B cell (primary cell): ENCODE data around the gene MALRD1. TPM values are rescaled to one million over a fixed set of nuclear protein-coding genes. Genes with fewer than 3 reads are reported as not detected.

Experiments used
- ATAC-seq: fragments of 200-7000 bp; cut with Tn5 transposase; one replicate; pipeline ENCODE4 v1.10.0; 2021; ENCODE audit warnings: low read depth, mild to moderate bottlenecking, moderate number of reproducible peaks, moderate library complexity
- CTCF ChIA-PET: fragments of 350-600 bp; sonication (Branson Sonifier 250); formaldehyde crosslinking; loops from one replicate; lab custom pipeline; 2021; ENCODE audit warnings: antibody characterized with exemption, inconsistent platforms; lab: Charles Lee
- POLR2A ChIA-PET: fragments of 350-600 bp; sonication (Branson Sonifier 250); formaldehyde crosslinking; loops from one replicate; lab custom pipeline; 2021; ENCODE audit warnings: antibody characterized with exemption; lab: Charles Lee
- DNase-seq: peaks from one replicate; pipeline ENCODE4 v3.0.0; 2013
- H2AFZ ChIP-seq: 2 replicates; pipeline ENCODE4 v1.6.1; 2012; ENCODE audit warnings: mild to moderate bottlenecking, low read depth, low read length; ENCODE audit not compliant: insufficient read depth, poor library complexity, severe bottlenecking
- H3K27ac ChIP-seq, 2 donors: 1 replicate in 1 of 2; 2 replicates in 1 of 2; pipeline ENCODE4 v1.5.1; 2012 to 2013; ENCODE audit warnings: low read length in 2 of 2, mild to moderate bottlenecking in 2 of 2, moderate library complexity in 1 of 2
- H3K27me3 ChIP-seq, 4 experiments: fragments of 200-600 bp in 1 of 4; sonication (generic) in 1 of 4; replicated peaks in 1 of 4; 1 replicate in 2 of 4; 2 replicates in 2 of 4; pipeline versions ENCODE4 v1.6.1 to v1.7.0; 2013 to 2016; ENCODE audit warnings: low read length in 3 of 4, mild to moderate bottlenecking in 2 of 4, mixed read lengths in 1 of 4, moderate library complexity in 1 of 4; ENCODE audit not compliant: insufficient read depth in 4 of 4, control insufficient read depth in 3 of 4; ENCODE audit errors: control extremely low read depth in 1 of 4
- H3K36me3 ChIP-seq, 2 experiments: replicated peaks in 1 of 2; 1 replicate in 1 of 2; 2 replicates in 1 of 2; pipeline versions ENCODE4 v1.6.1 to v1.7.1; 2013; ENCODE audit warnings: low read length in 1 of 2; ENCODE audit not compliant: insufficient read depth in 2 of 2, control insufficient read depth in 1 of 2; ENCODE audit errors: control extremely low read depth in 1 of 2, extremely low read depth in 1 of 2
- H3K4me1 ChIP-seq, 2 donors: fragments of 200-600 bp in 1 of 2; sonication (generic) in 1 of 2; 1 replicate in 1 of 2; 2 replicates in 1 of 2; pipeline versions ENCODE4 v1.5.1 to v1.6.1; 2013 to 2017; ENCODE audit warnings: low read length in 2 of 2; ENCODE audit not compliant: control insufficient read depth in 2 of 2, insufficient read depth in 2 of 2
- H3K4me2 ChIP-seq: replicated peaks from 2 replicates; pipeline ENCODE3; 2012; ENCODE audit warnings: mild to moderate bottlenecking, low read depth, low read length; ENCODE audit not compliant: poor library complexity, severe bottlenecking
- H3K4me3 ChIP-seq, 5 experiments: fragments of 200-600 bp in 1 of 5; sonication (generic) in 1 of 5; 1 replicate in 3 of 5; 2 replicates in 2 of 5; pipeline versions ENCODE4 v1.5.1 to v1.7.0; 2011 to 2016; ENCODE audit warnings: low read length in 4 of 5, mild to moderate bottlenecking in 4 of 5, low read depth in 2 of 5, control low read depth in 1 of 5, moderate library complexity in 1 of 5; ENCODE audit not compliant: insufficient read depth in 1 of 5; ENCODE audit errors: control extremely low read depth in 1 of 5, extremely low read depth in 1 of 5
- H3K79me2 ChIP-seq: fragments of 200-600 bp; sonication (generic); one replicate; pipeline ENCODE4 v1.6.0; 2016; ENCODE audit warnings: low read length; ENCODE audit not compliant: control insufficient read depth, insufficient read depth
- H3K9ac ChIP-seq: fragments of 200-600 bp; sonication (generic); 2 replicates; pipeline ENCODE4 v1.6.1; 2017; ENCODE audit warnings: mild to moderate bottlenecking, low read length, moderate library complexity
- H3K9me3 ChIP-seq, 3 donors: one replicate each; pipeline versions ENCODE4 v1.6.1 to v1.7.1; 2013; ENCODE audit warnings: low read length in 2 of 3; ENCODE audit not compliant: control insufficient read depth in 2 of 3, insufficient read depth in 1 of 3; ENCODE audit errors: control extremely low read depth in 1 of 3
- H4K20me1 ChIP-seq: 2 replicates; pipeline ENCODE4 v1.6.0; 2012; ENCODE audit warnings: mild to moderate bottlenecking, low read length; ENCODE audit not compliant: insufficient read depth, control insufficient read depth, poor library complexity, severe bottlenecking
- H3K27ac Mint-ChIP-seq: one replicate; pipeline ENCODE4 v1.8.0; 2021; ENCODE audit warnings: mixed read lengths
- H3K27me3 Mint-ChIP-seq: one replicate; pipeline ENCODE4 v1.8.0; 2021; ENCODE audit warnings: mixed read lengths
- H3K4me1 Mint-ChIP-seq: one replicate; pipeline ENCODE4 v1.8.0; 2021; ENCODE audit warnings: mixed read lengths
- H3K4me3 Mint-ChIP-seq: one replicate; pipeline ENCODE4 v1.8.0; 2021; ENCODE audit warnings: mixed read lengths
- H3K9me3 Mint-ChIP-seq: one replicate; pipeline ENCODE4 v1.8.0; 2022; ENCODE audit warnings: mixed read lengths; ENCODE audit not compliant: insufficient read depth
- EZH2 ChIP-seq: IDR thresholded peaks from 2 replicates; pipeline ENCODE4 v1.6.1; 2012; ENCODE audit warnings: borderline replicate concordance, low read depth, mild to moderate bottlenecking, moderate library complexity, low read length; ENCODE audit not compliant: insufficient read depth, poor library complexity, severe bottlenecking
- WGBS: methylation state at CpG from one replicate; pipeline ENCODE4 v1.1.5; 2013; ENCODE audit warnings: missing lambda C conversion rate; ENCODE audit not compliant: insufficient coverage; 5-methylcytosine and 5-hydroxymethylcytosine counted together
- intact Hi-C: fragments of 100-400 bp; cut with micrococcal nuclease; formaldehyde crosslinking; loops from one replicate; pipeline ENCODE4 v1.10.0; 2022
- polyA plus RNA-seq: library from polyadenylated mRNA; depleted of rRNA; stranded (reverse); fragments of >200 nt; gene quantifications from 2 replicates; pipeline ENCODE4 v1.2.3, GENCODE V29; 2012
- total RNA-seq, 2 donors: library from RNA; stranded (reverse); fragments of 120-200 nt in 1 of 2; gene quantifications; 1 replicate in 1 of 2; 2 replicates in 1 of 2; pipeline versions ENCODE4 v1.2.3 to v1.2.4, GENCODE V29; 2013 to 2022
- TF ChIP-seq, protein P1 (sequence below): fragments of 200-600 bp; IDR thresholded peaks from one replicate; pipeline ENCODE4 v1.8.0; 2022; ENCODE audit warnings: antibody characterized with exemption, mild to moderate bottlenecking

Gene MALRD1
- total and polyA plus RNA-seq, 2 donors (not counting 1 experiment from before 2014, with no cell fraction given) = not detected

DNA sequence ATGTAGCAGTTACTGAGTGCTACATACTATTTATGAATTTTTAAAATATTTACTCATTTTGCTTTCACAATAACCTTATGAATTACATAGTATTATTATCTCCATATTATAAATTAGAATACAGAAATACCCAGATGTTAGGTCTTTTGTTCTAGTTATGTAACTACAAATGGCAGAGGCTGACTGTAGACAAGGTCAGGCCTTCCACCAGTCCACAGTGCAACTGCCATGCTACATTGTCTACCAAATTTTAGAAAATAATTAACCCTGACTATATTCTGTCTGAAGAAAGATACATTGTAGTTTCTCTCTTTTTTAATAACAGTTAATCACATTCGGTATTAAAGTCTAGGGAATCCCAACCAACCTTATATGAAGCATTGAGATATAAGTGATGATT, 280.9 kb downstream of the MALRD1 start:
- Histone ChIP-seq H3K79me2 (no peaks in the 10 kb centered on the region), H4K20me1 (no peaks in the 10 kb centered on the region), H3K4me2 (no peak overlapping the region), H3K36me3 (no peaks in the 10 kb centered on the region), H2AFZ (no peak overlapping the region), H3K9me3 (no peaks in the 10 kb centered on the region), H3K4me1 (no peaks in the 10 kb centered on the region), H3K27ac (no peak overlapping the region), H3K27me3 (no peaks in the 10 kb centered on the region), H3K9ac (no peak overlapping the region), H3K4me3 (no peak overlapping the region)
- no CpG with 5 or more reads among the region's 1 CpG for WGBS
- Mint-ChIP-seq H3K4me3 (no peak overlapping the region), H3K9me3 (no peaks in the 10 kb centered on the region), H3K4me1 (no peaks in the 10 kb centered on the region), H3K27me3 (no peaks in the 10 kb centered on the region), H3K27ac (no peak overlapping the region)
- intact Hi-C loops = no loop called here
- TF ChIP-seq EZH2 = no peak
- DNase-seq (no peak), ATAC-seq (no peak)
- CTCF ChIA-PET = no interaction called here
- POLR2A ChIA-PET = no interaction called here

DNA sequence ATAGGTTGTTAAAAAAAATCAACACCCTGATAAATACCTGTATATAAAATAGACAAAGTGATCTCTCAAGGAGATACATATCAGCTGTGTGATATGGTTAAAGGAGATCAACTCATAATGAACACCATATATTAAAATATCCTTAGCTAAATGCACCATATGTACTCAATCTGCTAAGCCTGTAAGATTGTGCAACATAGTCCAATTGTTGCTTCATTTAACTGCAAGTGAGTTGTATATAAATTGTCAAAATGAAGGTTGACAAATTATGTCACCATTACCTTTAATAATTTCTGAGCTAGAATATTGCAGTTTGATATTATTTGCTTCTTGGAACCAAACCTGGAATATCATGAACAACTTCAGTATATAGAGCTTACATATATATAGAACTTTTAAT, 283.7 kb downstream of the MALRD1 start:
- CTCF ChIA-PET = no interaction called here
- Mint-ChIP-seq H3K4me3 (no peak overlapping the region), H3K27ac (no peak overlapping the region)

More for the DNA sequence above, 283.7 kb downstream of the MALRD1 start:
- no peak overlapping the region for H3K9ac ChIP-seq
- no peaks in the 10 kb centered on the region for H3K9me3 ChIP-seq
- POLR2A ChIA-PET = no interaction called here
- intact Hi-C loops = no loop called here
- no peak overlapping the region for H3K4me2 ChIP-seq
- H3K36me3 ChIP-seq = no peaks in the 10 kb centered on the region
- no peaks in the 10 kb centered on the region for H3K4me1 ChIP-seq
- no peak overlapping the region for H2AFZ ChIP-seq
- Mint-ChIP-seq H3K9me3 (no peaks in the 10 kb centered on the region), H3K4me1 (no peaks in the 10 kb centered on the region), H3K27me3 (no peaks in the 10 kb centered on the region)
- H3K27ac ChIP-seq = no peak overlapping the region
- H3K79me2 ChIP-seq = no peaks in the 10 kb centered on the region
- no peak overlapping the region for H3K4me3 ChIP-seq
- ATAC-seq (no peak), DNase-seq (no peak)
- no peaks in the 10 kb centered on the region for H3K27me3 ChIP-seq
- TF ChIP-seq EZH2 = no peak
- TF ChIP-seq, protein P1, sequence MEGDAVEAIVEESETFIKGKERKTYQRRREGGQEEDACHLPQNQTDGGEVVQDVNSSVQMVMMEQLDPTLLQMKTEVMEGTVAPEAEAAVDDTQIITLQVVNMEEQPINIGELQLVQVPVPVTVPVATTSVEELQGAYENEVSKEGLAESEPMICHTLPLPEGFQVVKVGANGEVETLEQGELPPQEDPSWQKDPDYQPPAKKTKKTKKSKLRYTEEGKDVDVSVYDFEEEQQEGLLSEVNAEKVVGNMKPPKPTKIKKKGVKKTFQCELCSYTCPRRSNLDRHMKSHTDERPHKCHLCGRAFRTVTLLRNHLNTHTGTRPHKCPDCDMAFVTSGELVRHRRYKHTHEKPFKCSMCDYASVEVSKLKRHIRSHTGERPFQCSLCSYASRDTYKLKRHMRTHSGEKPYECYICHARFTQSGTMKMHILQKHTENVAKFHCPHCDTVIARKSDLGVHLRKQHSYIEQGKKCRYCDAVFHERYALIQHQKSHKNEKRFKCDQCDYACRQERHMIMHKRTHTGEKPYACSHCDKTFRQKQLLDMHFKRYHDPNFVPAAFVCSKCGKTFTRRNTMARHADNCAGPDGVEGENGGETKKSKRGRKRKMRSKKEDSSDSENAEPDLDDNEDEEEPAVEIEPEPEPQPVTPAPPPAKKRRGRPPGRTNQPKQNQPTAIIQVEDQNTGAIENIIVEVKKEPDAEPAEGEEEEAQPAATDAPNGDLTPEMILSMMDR = no peak
- no peaks in the 10 kb centered on the region for H4K20me1 ChIP-seq
